NCI-H2196 (cell line): ENCODE results near the gene GALC.

Experiments used
- DNase-seq: peaks from one replicate; lab custom pipeline; 2025; ENCODE audit not compliant: unreplicated experiment; lab: John Stamatoyannopoulos, UW

The GALC gene

GRCh38 chr14:87888136-87888999, 104.6 kb downstream of the GALC start:
- no peak for DNase-seq

- DNase-seq: no peak
Measured at GRCh38 chr14:87883750-87884149, 109.2 kb downstream of the GALC start.
